ENCODE results near the gene RNU2-63P. TPM values are rescaled to one million over a fixed set of nuclear protein-coding genes. Genes with fewer than 3 reads are reported as not detected.
"Not testable (repeated sequence)": the region's sequence is repeated elsewhere in the genome, so short reads cannot be mapped to it uniquely, and the experiment has no call there.

The RNU2-63P gene
- total RNA-seq, 4 donors from 2014 or later, result not detected

DNA sequence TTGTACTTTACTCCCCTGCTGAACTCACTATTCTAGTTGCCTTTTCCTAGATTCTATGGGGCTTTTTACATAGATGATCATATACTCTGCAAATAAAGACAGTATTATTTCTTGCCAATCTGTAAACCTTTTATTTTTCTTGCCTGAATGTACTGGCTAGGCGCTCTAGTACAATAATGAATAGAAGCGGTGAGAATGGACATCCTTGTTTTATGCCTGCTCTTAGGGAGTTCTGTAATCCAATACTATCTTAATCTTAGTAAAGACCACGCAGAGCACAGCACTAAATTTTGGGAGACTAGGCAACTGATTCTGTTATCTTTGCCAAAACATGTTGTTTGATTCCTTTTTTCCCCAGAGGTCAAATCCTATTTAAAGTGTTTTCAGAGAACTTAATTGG is 32.2 kb upstream of the RNU2-63P start:
- no peaks in the 10 kb centered on the region for H3K9me3 ChIP-seq
- no peak for TF ChIP-seq POLR2A (IDR thresholded peaks at IDR 0.05)
- TF ChIP-seq, protein P1, sequence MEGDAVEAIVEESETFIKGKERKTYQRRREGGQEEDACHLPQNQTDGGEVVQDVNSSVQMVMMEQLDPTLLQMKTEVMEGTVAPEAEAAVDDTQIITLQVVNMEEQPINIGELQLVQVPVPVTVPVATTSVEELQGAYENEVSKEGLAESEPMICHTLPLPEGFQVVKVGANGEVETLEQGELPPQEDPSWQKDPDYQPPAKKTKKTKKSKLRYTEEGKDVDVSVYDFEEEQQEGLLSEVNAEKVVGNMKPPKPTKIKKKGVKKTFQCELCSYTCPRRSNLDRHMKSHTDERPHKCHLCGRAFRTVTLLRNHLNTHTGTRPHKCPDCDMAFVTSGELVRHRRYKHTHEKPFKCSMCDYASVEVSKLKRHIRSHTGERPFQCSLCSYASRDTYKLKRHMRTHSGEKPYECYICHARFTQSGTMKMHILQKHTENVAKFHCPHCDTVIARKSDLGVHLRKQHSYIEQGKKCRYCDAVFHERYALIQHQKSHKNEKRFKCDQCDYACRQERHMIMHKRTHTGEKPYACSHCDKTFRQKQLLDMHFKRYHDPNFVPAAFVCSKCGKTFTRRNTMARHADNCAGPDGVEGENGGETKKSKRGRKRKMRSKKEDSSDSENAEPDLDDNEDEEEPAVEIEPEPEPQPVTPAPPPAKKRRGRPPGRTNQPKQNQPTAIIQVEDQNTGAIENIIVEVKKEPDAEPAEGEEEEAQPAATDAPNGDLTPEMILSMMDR (IDR thresholded peaks at IDR 0.05), result no peak
- no peak overlapping the region for H3K27ac ChIP-seq
- intact Hi-C loops (cut with DNase I; ENCODE audit: low total_unique reads), result no loop called here
- no peaks in the 10 kb centered on the region for H3K36me3 ChIP-seq
- no peaks in the 10 kb centered on the region for H3K27me3 ChIP-seq
- no peak for DNase-seq
- H3K4me1 ChIP-seq, result no peaks in the 10 kb centered on the region
- H3K4me3 ChIP-seq, result no peak overlapping the region

DNA sequence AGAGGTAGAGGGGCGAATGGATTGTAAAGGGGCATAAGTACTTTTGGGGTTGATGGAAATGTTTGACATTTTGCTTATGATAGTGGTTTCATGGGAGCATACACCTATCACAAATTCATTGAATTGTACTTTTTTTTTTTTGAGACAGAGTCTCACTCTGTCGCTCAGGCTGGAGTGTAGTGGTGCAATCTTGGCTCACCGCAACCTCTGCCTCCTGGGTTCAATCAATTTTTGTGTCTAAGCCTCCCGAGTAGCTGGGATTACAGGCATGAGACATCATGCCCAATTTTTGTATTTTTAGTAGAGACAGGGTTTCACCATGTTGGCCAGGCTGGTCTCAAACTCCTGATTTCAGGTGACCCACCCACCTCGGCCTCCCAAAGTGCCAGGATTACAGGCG is 29.2 kb upstream of the RNU2-63P start:
- H3K4me1 ChIP-seq, DNase-seq: not testable (repeated sequence)

DNA sequence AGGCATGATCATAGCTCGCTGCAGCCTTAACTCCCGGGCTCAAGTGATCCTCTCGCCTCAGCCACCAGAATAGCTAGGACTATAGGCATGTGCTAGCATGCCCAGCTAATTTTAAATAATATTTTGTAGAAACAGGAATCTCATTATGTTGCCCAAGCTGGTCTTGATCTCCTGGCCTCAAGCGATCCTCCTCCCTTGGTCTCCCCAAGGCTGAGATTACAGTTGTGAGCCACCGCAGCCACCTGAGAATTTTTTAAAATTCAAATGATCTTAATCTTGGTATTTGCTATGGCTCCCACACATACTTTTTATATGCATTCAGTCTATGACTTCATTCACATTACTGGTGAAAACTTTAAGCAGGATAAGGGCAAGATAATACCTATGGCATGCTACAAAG is 26.1 kb upstream of the RNU2-63P start:
- no peaks in the 10 kb centered on the region for H3K36me3 ChIP-seq

More for the DNA sequence above, 29.2 kb upstream of the RNU2-63P start:
- intact Hi-C loops (cut with DNase I; ENCODE audit: low total_unique reads); H3K9me3 ChIP-seq; H3K4me3 ChIP-seq; H3K27me3 ChIP-seq; H3K36me3 ChIP-seq; H3K27ac ChIP-seq: not testable (repeated sequence)

DNA sequence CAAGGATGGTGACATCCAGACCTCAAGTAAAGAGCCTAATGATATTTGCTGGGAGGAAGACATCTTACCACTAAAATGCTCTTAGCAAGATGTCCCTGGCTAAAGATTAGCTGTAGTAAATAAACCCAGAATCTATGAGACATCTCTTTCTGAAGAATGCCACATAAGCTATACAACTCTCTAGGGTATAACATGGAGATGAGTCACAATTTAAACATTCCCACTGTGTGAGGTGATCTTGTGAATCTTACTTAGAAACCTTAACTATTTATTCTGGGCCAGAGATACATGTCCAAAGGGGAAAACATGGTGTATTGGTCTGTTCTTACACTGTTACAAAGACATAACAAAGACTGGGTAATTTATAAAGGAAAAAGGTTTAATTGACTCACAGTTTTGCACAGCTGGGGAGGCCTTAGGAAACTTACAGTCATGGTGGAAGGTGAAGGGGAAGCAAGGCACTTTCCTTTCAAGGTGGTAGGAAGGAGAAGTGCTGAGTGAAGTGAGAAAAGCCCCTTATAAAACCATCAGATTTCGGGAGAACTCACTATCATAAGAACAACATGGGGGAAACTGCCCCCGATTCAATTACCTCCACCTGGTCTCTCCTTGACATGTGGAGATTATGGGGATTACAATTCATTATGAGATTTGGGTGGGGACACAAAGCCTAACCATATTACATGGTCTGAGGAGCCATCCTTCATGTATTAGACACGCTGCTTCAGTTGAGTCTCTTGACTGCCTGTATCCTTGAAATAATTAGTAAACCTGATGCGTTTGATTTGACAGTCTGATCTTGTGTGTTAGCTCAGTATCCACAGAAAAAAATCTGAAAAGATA is 22.1 kb upstream of the RNU2-63P start:
- H3K9me3 ChIP-seq, result no peaks in the 10 kb centered on the region
- DNase-seq, result no peak
- H3K4me1 ChIP-seq, result no peaks in the 10 kb centered on the region
- H3K27ac ChIP-seq, result no peak overlapping the region
- H3K4me3 ChIP-seq, result no peak overlapping the region
- TF ChIP-seq, protein P1 (IDR thresholded peaks at IDR 0.05), result no peak
- no peak for TF ChIP-seq POLR2A (IDR thresholded peaks at IDR 0.05)
- intact Hi-C loops (cut with DNase I; ENCODE audit: low total_unique reads), result no loop called here
- H3K27me3 ChIP-seq, result no peaks in the 10 kb centered on the region
- H3K36me3 ChIP-seq, result no peaks in the 10 kb centered on the region

More for the DNA sequence above, 26.1 kb upstream of the RNU2-63P start:
- H3K9me3 ChIP-seq, result no peaks in the 10 kb centered on the region
- TF ChIP-seq, protein P1 (IDR thresholded peaks at IDR 0.05), result no peak
- no peak for TF ChIP-seq POLR2A (IDR thresholded peaks at IDR 0.05)
- intact Hi-C loops (cut with DNase I; ENCODE audit: low total_unique reads), result no loop called here
- DNase-seq, result no peak
- no peaks in the 10 kb centered on the region for H3K4me1 ChIP-seq
- H3K27ac ChIP-seq, result no peak overlapping the region
- no peaks in the 10 kb centered on the region for H3K27me3 ChIP-seq
- no peak overlapping the region for H3K4me3 ChIP-seq

DNA sequence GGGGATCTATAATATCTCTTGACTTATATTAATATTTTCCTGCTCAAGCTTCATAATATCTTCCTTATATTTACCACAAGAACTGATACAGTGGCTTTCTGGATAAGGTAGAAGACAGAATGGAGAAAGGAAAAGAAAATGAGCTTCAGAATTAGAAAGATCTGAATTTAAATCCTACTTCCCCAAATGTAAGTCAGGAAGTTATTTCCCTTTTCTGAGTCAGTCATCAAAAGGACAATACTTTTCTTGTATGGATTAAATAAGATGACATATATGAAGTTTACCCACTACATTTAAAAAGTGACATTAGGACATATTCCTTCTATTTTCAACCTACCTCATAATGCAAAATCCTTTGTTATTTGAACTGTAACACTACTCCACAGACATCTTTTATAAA is 20.3 kb upstream of the RNU2-63P start:
- no peak overlapping the region for H3K27ac ChIP-seq
- H3K4me1 ChIP-seq, result no peaks in the 10 kb centered on the region
- H3K9me3 ChIP-seq, result no peaks in the 10 kb centered on the region
- no peaks in the 10 kb centered on the region for H3K36me3 ChIP-seq
- intact Hi-C loops (cut with DNase I; ENCODE audit: low total_unique reads), result no loop called here
- H3K27me3 ChIP-seq, result no peaks in the 10 kb centered on the region
- DNase-seq, result no peak
- H3K4me3 ChIP-seq, result no peak overlapping the region
- no peak for TF ChIP-seq POLR2A (IDR thresholded peaks at IDR 0.05)
- TF ChIP-seq, protein P1 (IDR thresholded peaks at IDR 0.05), result no peak
